Dedifferentiated amniotic fluid mesenchymal stem cell (primary cell): ENCODE results near the gene GARIN5A.

Experiments used
- DNase-seq: peaks from one replicate; pipeline ENCODE4 v3.0.0-alpha.2; 2016; ENCODE audit errors: extremely low spot score

The GARIN5A gene

GRCh38 chr19:50476224-50476906, at the start of gene GARIN5A, which contains the start of gene EMC10:
Gene GARIN5A (minus strand): TSS chr19:50476848. CDS start chr19:50476388, 460 bp downstream.
Gene EMC10 (plus strand): TSS chr19:50476507. CDS start chr19:50476545, 38 bp downstream.
- DNase-seq = peak; percentile 61

- no peak for DNase-seq
Measured at GRCh38 chr19:50522881-50523280, 46.2 kb upstream of the GARIN5A start.

GRCh38 chr19:50520822-50521465, 44.3 kb upstream of the GARIN5A start:
- no peak for DNase-seq

- DNase-seq = no peak
Measured at GRCh38 chr19:50519006-50519575, 42.4 kb upstream of the GARIN5A start.

- no peak for DNase-seq
Measured at GRCh38 chr19:50518091-50519005, 41.7 kb upstream of the GARIN5A start.

GRCh38 chr19:50517704-50518075, 41.0 kb upstream of the GARIN5A start:
- DNase-seq = no peak

- DNase-seq = no peak
Measured at GRCh38 chr19:50516964-50517703, 40.5 kb upstream of the GARIN5A start.

GRCh38 chr19:50516456-50516855, 39.8 kb upstream of the GARIN5A start:
- no peak for DNase-seq

GRCh38 chr19:50515168-50515561, 38.5 kb upstream of the GARIN5A start:
- no peak for DNase-seq

GRCh38 chr19:50514346-50515167, 37.9 kb upstream of the GARIN5A start:
- DNase-seq = no peak

GRCh38 chr19:50513746-50514345, 37.2 kb upstream of the GARIN5A start, which contains the start of gene ASPDH:
Gene ASPDH (minus strand): TSS chr19:50513913. CDS start chr19:50513823, 90 bp downstream.
- DNase-seq = no peak

- no peak for DNase-seq
Measured at GRCh38 chr19:50512999-50513745, 36.5 kb upstream of the GARIN5A start.

GRCh38 chr19:50512112-50512998, 35.7 kb upstream of the GARIN5A start:
- DNase-seq = no peak

GRCh38 chr19:50511069-50511822, 34.6 kb upstream of the GARIN5A start, which contains the start of gene JOSD2:
Gene JOSD2 (minus strand): TSS chr19:50511191. CDS start chr19:50510431, 760 bp downstream.
- DNase-seq = peak; percentile 100

- no peak for DNase-seq
Measured at GRCh38 chr19:50510700-50511068, 34.0 kb upstream of the GARIN5A start.

GRCh38 chr19:50510121-50510670, 33.5 kb upstream of the GARIN5A start:
- no peak for DNase-seq

- no peak for DNase-seq
Measured at GRCh38 chr19:50509366-50509765, 32.7 kb upstream of the GARIN5A start.
